Measurements from ENCODE around the gene FBXL20. TPM values are rescaled to one million over a fixed set of nuclear protein-coding genes. Genes with fewer than 3 reads are reported as not detected.

Gene FBXL20
- total and polyA plus RNA-seq, 2 experiments from 2014 or later = 9.7 to 11.3 TPM

DNA sequence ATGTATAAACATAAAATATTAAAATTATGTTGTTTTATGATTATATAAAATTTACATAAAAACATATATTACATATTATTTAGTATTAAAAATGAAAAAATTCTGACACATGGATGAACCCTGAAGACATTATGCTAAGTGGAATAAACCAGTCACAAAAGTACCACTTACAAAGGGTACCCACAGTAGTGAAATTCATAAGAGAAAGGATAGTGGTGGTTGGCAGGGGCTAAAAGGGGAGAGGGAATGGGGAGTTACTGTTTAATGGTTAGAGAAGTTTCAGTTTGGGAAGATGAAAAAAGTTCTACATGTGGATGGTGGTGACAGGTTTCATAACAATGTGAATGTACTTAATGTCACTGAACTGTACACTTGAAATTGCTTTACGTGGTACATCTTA, 41.4 kb downstream of the FBXL20 start:
- no peak for TF ChIP-seq EZH2 (IDR thresholded peaks at IDR 0.05; ENCODE audit: insufficient read depth, poor library complexity, severe bottlenecking)
- no peak for TF ChIP-seq EZH2phosphoT487 (IDR thresholded peaks at IDR 0.05; ENCODE audit: insufficient read depth, low read depth)
- H3K9ac ChIP-seq = no peak overlapping the region
- no peak overlapping the region for H3K4me3 ChIP-seq
- no peaks in the 10 kb centered on the region for H3K36me3 ChIP-seq (ENCODE audit: low read depth)
- no peaks in the 10 kb centered on the region for H4K20me1 ChIP-seq (ENCODE audit: insufficient read depth)
- 91 to 97% methylated on average over 1 of the region's 1 CpG for WGBS, 2 experiments (ENCODE audit: low coverage in 1 of 2, low lambda C conversion rate in 2 of 2, missing lambda C conversion rate in 2 of 2)
- peaks cover 16% of the 10 kb centered on the region for H3F3A ChIP-seq (ENCODE audit: insufficient read depth)
- H2AFZ ChIP-seq = no peak overlapping the region
- no peak for DNase-seq
- no peaks in the 10 kb centered on the region for H3K9me3 ChIP-seq (ENCODE audit: low read depth)
- no peaks in the 10 kb centered on the region for H3K27me3 ChIP-seq (replicated peaks; ENCODE audit: insufficient read depth)
- in situ Hi-C loops (cut with MboI) = no loop called here
- peaks cover 18% of the 10 kb centered on the region for H3K4me1 ChIP-seq (ENCODE audit: insufficient read depth)
- peaks cover 78% of the 10 kb centered on the region for H3K79me2 ChIP-seq (ENCODE audit: insufficient read depth)
- no peaks in the 10 kb centered on the region for H3K9me2 ChIP-seq (ENCODE audit: insufficient read depth)
- H3K27ac ChIP-seq = no peak overlapping the region
- no peak overlapping the region for H3K4me2 ChIP-seq (ENCODE audit: unreplicated experiment)

GRCh38 chr17:39357986-39358385, 43.4 kb downstream of the FBXL20 start:
- 93 to 96% methylated on average over 3 of the region's 3 CpGs for WGBS, 2 experiments (ENCODE audit: low coverage in 1 of 2, low lambda C conversion rate in 2 of 2, missing lambda C conversion rate in 2 of 2)
- Histone ChIP-seq H3K4me2 (ENCODE audit: unreplicated experiment) (no peak overlapping the region), H3K27ac (no peak overlapping the region), H3K79me2 (ENCODE audit: insufficient read depth) (peaks cover 71% of the 10 kb centered on the region), H3K36me3 (ENCODE audit: low read depth) (no peaks in the 10 kb centered on the region), H4K20me1 (ENCODE audit: insufficient read depth) (no peaks in the 10 kb centered on the region), H3K9ac (no peak overlapping the region), H2AFZ (no peak overlapping the region), H3K4me3 (no peak overlapping the region), H3K9me2 (ENCODE audit: insufficient read depth) (no peaks in the 10 kb centered on the region), H3F3A (ENCODE audit: insufficient read depth) (0 out of 2 replicates have a peak, but pooled peaks cover 7% of the 10 kb centered on the region), H3K4me1 (ENCODE audit: insufficient read depth) (0 out of 2 replicates have a peak, but pooled peaks cover under 1% of the 10 kb centered on the region), H3K9me3 (ENCODE audit: low read depth) (no peaks in the 10 kb centered on the region), H3K27me3 (replicated peaks; ENCODE audit: insufficient read depth) (no peaks in the 10 kb centered on the region)
- no peak for DNase-seq
- in situ Hi-C loops (cut with MboI) = no loop called here
- TF ChIP-seq EZH2phosphoT487 (IDR thresholded peaks at IDR 0.05; ENCODE audit: insufficient read depth, low read depth) (no peak), EZH2 (IDR thresholded peaks at IDR 0.05; ENCODE audit: insufficient read depth, poor library complexity, severe bottlenecking) (no peak)

DNA sequence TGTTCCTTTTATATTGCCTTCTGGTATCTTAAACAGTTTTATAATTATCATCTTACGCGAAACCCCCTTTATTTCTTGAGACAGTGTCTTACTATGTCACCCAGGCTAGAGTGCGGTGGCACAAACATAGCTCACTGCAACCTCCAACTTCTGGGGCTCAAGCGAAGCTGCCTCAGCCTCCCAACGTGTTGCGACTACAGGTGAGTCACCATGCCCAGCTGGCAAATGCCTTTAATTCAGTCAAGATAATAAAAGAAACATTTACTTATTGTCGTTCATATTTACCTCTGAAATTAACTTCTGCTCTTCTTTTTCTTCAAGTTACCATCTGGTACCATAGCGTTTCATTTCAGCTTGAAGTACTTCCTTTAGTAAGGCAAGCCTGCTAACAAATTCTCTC, 43.9 kb downstream of the FBXL20 start:
- in situ Hi-C loops (cut with MboI) = no loop called here
- 0 out of 2 replicates have a peak, but pooled peaks cover 7% of the 10 kb centered on the region for H3F3A ChIP-seq (ENCODE audit: insufficient read depth)
- 96 to 97% methylated on average over 8 of the region's 8 CpGs for WGBS, 2 experiments (ENCODE audit: low coverage in 1 of 2, low lambda C conversion rate in 2 of 2, missing lambda C conversion rate in 2 of 2)
- H3K27ac ChIP-seq = no peak overlapping the region
- H3K36me3 ChIP-seq (ENCODE audit: low read depth) = no peaks in the 10 kb centered on the region
- TF ChIP-seq EZH2 (IDR thresholded peaks at IDR 0.05; ENCODE audit: insufficient read depth, poor library complexity, severe bottlenecking) = no peak
- no peak for TF ChIP-seq EZH2phosphoT487 (IDR thresholded peaks at IDR 0.05; ENCODE audit: insufficient read depth, low read depth)
- no peak overlapping the region for H3K9ac ChIP-seq
- no peaks in the 10 kb centered on the region for H4K20me1 ChIP-seq (ENCODE audit: insufficient read depth)
- H3K27me3 ChIP-seq (replicated peaks; ENCODE audit: insufficient read depth) = no peaks in the 10 kb centered on the region
- H3K4me2 ChIP-seq (ENCODE audit: unreplicated experiment) = no peak overlapping the region
- no peaks in the 10 kb centered on the region for H3K9me3 ChIP-seq (ENCODE audit: low read depth)
- H2AFZ ChIP-seq = no peak overlapping the region
- DNase-seq = no peak
- no peaks in the 10 kb centered on the region for H3K9me2 ChIP-seq (ENCODE audit: insufficient read depth)
- H3K79me2 ChIP-seq (ENCODE audit: insufficient read depth) = peaks cover 66% of the 10 kb centered on the region
- H3K4me3 ChIP-seq = no peak overlapping the region
- H3K4me1 ChIP-seq (ENCODE audit: insufficient read depth) = no peaks in the 10 kb centered on the region

- Histone ChIP-seq H3K4me2 (ENCODE audit: unreplicated experiment) (no peak overlapping the region), H3K27ac (no peak overlapping the region), H3K9me2 (ENCODE audit: insufficient read depth) (no peaks in the 10 kb centered on the region), H3K36me3 (ENCODE audit: low read depth) (no peaks in the 10 kb centered on the region), H2AFZ (no peak overlapping the region), H3K4me3 (no peak overlapping the region), H3F3A (ENCODE audit: insufficient read depth) (0 out of 2 replicates have a peak, but pooled peaks cover 7% of the 10 kb centered on the region), H3K27me3 (replicated peaks; ENCODE audit: insufficient read depth) (no peaks in the 10 kb centered on the region), H3K79me2 (ENCODE audit: insufficient read depth) (peaks cover 41% of the 10 kb centered on the region), H3K4me1 (ENCODE audit: insufficient read depth) (no peaks in the 10 kb centered on the region; the same call in 1 of the 2 replicates), H4K20me1 (ENCODE audit: insufficient read depth) (no peaks in the 10 kb centered on the region; the same call in 1 of the 2 replicates), H3K9ac (no peak overlapping the region), H3K9me3 (ENCODE audit: low read depth) (no peaks in the 10 kb centered on the region)
- WGBS, 2 experiments (ENCODE audit: low coverage in 1 of 2, low lambda C conversion rate in 2 of 2, missing lambda C conversion rate in 2 of 2) = 67 to 83% methylated on average over 2 of the region's 2 CpGs
- TF ChIP-seq EZH2phosphoT487 (IDR thresholded peaks at IDR 0.05; ENCODE audit: insufficient read depth, low read depth) = no peak
- no peak for TF ChIP-seq EZH2 (IDR thresholded peaks at IDR 0.05; ENCODE audit: insufficient read depth, poor library complexity, severe bottlenecking)
- DNase-seq = no peak
- in situ Hi-C loops (cut with MboI) = no loop called here
Measured at GRCh38 chr17:39352986-39353385, 48.4 kb downstream of the FBXL20 start.

Data from GM23248 (cell line).